HEK293 (cell line): Measurements from ENCODE around the gene AP5S1.

ENCODE experiments used
- BCL11B ChIP-seq: fragments of 450-650 bp; formaldehyde crosslinking; IDR thresholded peaks from 2 replicates; pipeline ENCODE4 v1.5.1; 2016; ENCODE audit warnings: low read depth, missing biosample characterization, missing genetic modification characterization
- GFI1B ChIP-seq: fragments of 450-650 bp; formaldehyde crosslinking; IDR thresholded peaks from 2 replicates; pipeline ENCODE4 v1.5.1; 2016; ENCODE audit warnings: missing biosample characterization, missing genetic modification characterization
- MEIS1 ChIP-seq: sonication (generic); formaldehyde crosslinking; IDR thresholded peaks from 2 replicates; pipeline ENCODE4 v1.8.1; 2022; ENCODE audit warnings: missing genetic modification reagents, mild to moderate bottlenecking, borderline replicate concordance
- TSHZ1 ChIP-seq: fragments of 450-650 bp; formaldehyde crosslinking; IDR thresholded peaks from 2 replicates; pipeline ENCODE4 v1.5.1; 2016; ENCODE audit warnings: missing biosample characterization, missing genetic modification characterization, borderline replicate concordance
- ZBTB11 ChIP-seq: fragments of 450-650 bp; formaldehyde crosslinking; conservative IDR thresholded peaks from 2 replicates; pipeline ENCODE4 v1.5.1; 2016; ENCODE audit warnings: low read depth, missing biosample characterization, missing genetic modification characterization
- ZBTB20 ChIP-seq: fragments of 450-650 bp; formaldehyde crosslinking; IDR thresholded peaks from 2 replicates; pipeline ENCODE4 v1.5.1; 2016; ENCODE audit warnings: missing biosample characterization, missing genetic modification characterization
- ZNF155 ChIP-seq: fragments of 450-650 bp; formaldehyde crosslinking; IDR thresholded peaks from 2 replicates; pipeline ENCODE4 v1.5.1; 2016; ENCODE audit warnings: missing biosample characterization, missing genetic modification characterization
- ZNF335 ChIP-seq: fragments of 450-650 bp; formaldehyde crosslinking; conservative IDR thresholded peaks from 2 replicates; pipeline ENCODE4 v1.5.1; 2016; ENCODE audit warnings: missing biosample characterization, missing genetic modification characterization
- ZNF561 ChIP-seq: fragments of 450-650 bp; IDR thresholded peaks from 2 replicates; pipeline ENCODE4 v1.5.1; 2018; ENCODE audit warnings: missing biosample characterization, missing genetic modification characterization, borderline replicate concordance
- ZNF585B ChIP-seq: fragments of 450-650 bp; formaldehyde crosslinking; IDR thresholded peaks from 2 replicates; pipeline ENCODE4 v1.5.1; 2016; ENCODE audit warnings: missing biosample characterization, missing genetic modification characterization
- ZNF768 ChIP-seq: fragments of 450-650 bp; formaldehyde crosslinking; IDR thresholded peaks from 2 replicates; pipeline ENCODE4 v1.5.1; 2018; ENCODE audit warnings: missing biosample characterization, mild to moderate bottlenecking, missing genetic modification characterization
- TF ChIP-seq, protein P1 (sequence below): fragments of 450-650 bp; formaldehyde crosslinking; IDR thresholded peaks from 2 replicates; pipeline ENCODE4 v1.5.1; 2016; ENCODE audit warnings: missing biosample characterization, missing genetic modification characterization
- TF ChIP-seq, protein P2 (sequence below): fragments of 450-650 bp; formaldehyde crosslinking; IDR thresholded peaks from 2 replicates; pipeline ENCODE4 v1.5.1; 2016; ENCODE audit warnings: missing biosample characterization, missing genetic modification characterization
- TF ChIP-seq, protein P3 (sequence below): fragments of 450-650 bp; formaldehyde crosslinking; conservative IDR thresholded peaks from 2 replicates; pipeline ENCODE4 v1.5.1; 2016; ENCODE audit warnings: low read depth, missing biosample characterization, missing genetic modification characterization
- TF ChIP-seq, protein P4 (sequence below): fragments of 450-650 bp; formaldehyde crosslinking; IDR thresholded peaks from 2 replicates; pipeline ENCODE4 v1.5.1; 2016; ENCODE audit warnings: missing biosample characterization, missing genetic modification characterization
- TF ChIP-seq, protein P5 (sequence below): fragments of 450-650 bp; formaldehyde crosslinking; IDR thresholded peaks from 2 replicates; pipeline ENCODE4 v1.5.1; 2017; ENCODE audit warnings: missing biosample characterization, missing genetic modification characterization

AP5S1 gene

DNA sequence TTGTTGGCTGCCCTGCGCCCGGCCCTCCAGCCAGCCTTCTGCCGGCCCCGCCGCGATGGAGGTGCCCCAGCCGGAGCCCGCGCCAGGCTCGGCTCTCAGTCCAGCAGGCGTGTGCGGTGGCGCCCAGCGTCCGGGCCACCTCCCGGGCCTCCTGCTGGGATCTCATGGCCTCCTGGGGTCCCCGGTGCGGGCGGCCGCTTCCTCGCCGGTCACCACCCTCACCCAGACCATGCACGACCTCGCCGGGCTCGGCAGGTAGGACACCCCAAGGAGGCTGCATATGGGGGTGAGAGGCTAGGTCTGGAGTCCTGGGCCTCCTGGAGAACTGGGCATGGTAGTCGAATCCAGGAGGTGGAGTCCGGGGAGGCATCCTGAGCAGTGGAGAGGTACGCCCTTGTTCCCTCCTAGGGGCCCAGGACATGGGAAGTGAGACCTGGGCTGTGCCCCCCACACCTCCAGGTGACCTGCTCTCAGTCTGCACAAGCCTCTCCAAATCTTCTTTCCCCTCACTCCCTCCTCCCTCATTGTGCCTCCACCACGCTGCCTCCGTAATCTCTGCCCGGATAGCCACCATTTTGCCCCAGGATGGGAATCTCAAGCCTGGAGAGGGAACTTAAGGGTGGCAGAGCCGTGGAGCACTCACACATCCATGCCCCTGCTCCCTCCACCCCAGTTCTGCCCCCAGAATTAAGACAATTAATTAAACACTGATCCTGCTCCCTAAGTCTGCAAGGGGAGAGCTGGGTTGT, 23.7 kb upstream of the AP5S1 start (continued):
- TF ChIP-seq, protein P1, sequence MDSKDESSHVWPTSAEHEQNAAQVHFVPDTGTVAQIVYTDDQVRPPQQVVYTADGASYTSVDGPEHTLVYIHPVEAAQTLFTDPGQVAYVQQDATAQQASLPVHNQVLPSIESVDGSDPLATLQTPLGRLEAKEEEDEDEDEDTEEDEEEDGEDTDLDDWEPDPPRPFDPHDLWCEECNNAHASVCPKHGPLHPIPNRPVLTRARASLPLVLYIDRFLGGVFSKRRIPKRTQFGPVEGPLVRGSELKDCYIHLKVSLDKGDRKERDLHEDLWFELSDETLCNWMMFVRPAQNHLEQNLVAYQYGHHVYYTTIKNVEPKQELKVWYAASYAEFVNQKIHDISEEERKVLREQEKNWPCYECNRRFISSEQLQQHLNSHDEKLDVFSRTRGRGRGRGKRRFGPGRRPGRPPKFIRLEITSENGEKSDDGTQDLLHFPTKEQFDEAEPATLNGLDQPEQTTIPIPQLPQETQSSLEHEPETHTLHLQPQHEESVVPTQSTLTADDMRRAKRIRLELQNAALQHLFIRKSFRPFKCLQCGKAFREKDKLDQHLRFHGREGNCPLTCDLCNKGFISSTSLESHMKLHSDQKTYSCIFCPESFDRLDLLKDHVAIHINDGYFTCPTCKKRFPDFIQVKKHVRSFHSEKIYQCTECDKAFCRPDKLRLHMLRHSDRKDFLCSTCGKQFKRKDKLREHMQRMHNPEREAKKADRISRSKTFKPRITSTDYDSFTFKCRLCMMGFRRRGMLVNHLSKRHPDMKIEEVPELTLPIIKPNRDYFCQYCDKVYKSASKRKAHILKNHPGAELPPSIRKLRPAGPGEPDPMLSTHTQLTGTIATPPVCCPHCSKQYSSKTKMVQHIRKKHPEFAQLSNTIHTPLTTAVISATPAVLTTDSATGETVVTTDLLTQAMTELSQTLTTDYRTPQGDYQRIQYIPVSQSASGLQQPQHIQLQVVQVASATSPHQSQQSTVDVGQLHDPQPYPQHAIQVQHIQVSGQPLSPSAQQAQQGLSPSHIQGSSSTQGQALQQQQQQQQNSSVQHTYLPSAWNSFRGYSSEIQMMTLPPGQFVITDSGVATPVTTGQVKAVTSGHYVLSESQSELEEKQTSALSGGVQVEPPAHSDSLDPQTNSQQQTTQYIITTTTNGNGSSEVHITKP (tag by site-specific recombination), result peak; percentile 86
- TF ChIP-seq BCL11B (no peak), MEIS1 (CRISPR knock-in tag) (no peak), ZBTB11 (tag by site-specific recombination) (no peak), ZNF155 (tag by site-specific recombination) (no peak), TSHZ1 (tag by site-specific recombination) (no peak), ZBTB20 (tag by site-specific recombination) (peak; percentile 66), ZNF335 (tag by site-specific recombination) (peak; percentile 98), ZNF585B (tag by site-specific recombination) (no peak), GFI1B (tag by site-specific recombination) (no peak), ZNF561 (0 out of 2 replicates have a peak, but pooled peaks have one; percentile 23), ZNF768 (tag by site-specific recombination) (no peak)
- TF ChIP-seq, protein P2, sequence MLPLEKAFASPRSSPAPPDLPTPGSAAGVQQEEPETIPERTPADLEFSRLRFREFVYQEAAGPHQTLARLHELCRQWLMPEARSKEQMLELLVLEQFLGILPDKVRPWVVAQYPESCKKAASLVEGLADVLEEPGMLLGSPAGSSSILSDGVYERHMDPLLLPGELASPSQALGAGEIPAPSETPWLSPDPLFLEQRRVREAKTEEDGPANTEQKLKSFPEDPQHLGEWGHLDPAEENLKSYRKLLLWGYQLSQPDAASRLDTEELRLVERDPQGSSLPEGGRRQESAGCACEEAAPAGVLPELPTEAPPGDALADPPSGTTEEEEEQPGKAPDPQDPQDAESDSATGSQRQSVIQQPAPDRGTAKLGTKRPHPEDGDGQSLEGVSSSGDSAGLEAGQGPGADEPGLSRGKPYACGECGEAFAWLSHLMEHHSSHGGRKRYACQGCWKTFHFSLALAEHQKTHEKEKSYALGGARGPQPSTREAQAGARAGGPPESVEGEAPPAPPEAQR (tag by site-specific recombination), result no peak
- TF ChIP-seq, protein P3, sequence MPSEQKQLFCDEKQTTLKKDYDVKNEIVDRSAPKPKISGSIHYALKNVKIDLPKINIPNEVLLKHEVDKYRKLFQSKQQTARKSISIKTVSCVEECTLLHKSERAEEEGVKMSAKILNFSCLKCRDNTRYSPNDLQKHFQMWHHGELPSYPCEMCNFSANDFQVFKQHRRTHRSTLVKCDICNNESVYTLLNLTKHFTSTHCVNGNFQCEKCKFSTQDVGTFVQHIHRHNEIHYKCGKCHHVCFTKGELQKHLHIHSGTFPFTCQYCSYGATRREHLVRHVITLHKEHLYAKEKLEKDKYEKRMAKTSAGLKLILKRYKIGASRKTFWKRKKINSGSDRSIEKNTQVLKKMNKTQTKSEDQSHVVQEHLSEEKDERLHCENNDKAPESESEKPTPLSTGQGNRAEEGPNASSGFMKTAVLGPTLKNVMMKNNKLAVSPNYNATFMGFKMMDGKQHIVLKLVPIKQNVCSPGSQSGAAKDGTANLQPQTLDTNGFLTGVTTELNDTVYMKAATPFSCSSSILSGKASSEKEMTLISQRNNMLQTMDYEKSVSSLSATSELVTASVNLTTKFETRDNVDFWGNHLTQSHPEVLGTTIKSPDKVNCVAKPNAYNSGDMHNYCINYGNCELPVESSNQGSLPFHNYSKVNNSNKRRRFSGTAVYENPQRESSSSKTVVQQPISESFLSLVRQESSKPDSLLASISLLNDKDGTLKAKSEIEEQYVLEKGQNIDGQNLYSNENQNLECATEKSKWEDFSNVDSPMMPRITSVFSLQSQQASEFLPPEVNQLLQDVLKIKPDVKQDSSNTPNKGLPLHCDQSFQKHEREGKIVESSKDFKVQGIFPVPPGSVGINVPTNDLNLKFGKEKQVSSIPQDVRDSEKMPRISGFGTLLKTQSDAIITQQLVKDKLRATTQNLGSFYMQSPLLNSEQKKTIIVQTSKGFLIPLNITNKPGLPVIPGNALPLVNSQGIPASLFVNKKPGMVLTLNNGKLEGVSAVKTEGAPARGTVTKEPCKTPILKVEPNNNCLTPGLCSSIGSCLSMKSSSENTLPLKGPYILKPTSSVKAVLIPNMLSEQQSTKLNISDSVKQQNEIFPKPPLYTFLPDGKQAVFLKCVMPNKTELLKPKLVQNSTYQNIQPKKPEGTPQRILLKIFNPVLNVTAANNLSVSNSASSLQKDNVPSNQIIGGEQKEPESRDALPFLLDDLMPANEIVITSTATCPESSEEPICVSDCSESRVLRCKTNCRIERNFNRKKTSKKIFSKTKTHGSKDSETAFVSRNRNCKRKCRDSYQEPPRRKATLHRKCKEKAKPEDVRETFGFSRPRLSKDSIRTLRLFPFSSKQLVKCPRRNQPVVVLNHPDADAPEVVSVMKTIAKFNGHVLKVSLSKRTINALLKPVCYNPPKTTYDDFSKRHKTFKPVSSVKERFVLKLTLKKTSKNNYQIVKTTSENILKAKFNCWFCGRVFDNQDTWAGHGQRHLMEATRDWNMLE, result no peak
- TF ChIP-seq, protein P4, sequence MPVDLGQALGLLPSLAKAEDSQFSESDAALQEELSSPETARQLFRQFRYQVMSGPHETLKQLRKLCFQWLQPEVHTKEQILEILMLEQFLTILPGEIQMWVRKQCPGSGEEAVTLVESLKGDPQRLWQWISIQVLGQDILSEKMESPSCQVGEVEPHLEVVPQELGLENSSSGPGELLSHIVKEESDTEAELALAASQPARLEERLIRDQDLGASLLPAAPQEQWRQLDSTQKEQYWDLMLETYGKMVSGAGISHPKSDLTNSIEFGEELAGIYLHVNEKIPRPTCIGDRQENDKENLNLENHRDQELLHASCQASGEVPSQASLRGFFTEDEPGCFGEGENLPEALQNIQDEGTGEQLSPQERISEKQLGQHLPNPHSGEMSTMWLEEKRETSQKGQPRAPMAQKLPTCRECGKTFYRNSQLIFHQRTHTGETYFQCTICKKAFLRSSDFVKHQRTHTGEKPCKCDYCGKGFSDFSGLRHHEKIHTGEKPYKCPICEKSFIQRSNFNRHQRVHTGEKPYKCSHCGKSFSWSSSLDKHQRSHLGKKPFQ (tag by site-specific recombination), result no peak
- TF ChIP-seq, protein P5, sequence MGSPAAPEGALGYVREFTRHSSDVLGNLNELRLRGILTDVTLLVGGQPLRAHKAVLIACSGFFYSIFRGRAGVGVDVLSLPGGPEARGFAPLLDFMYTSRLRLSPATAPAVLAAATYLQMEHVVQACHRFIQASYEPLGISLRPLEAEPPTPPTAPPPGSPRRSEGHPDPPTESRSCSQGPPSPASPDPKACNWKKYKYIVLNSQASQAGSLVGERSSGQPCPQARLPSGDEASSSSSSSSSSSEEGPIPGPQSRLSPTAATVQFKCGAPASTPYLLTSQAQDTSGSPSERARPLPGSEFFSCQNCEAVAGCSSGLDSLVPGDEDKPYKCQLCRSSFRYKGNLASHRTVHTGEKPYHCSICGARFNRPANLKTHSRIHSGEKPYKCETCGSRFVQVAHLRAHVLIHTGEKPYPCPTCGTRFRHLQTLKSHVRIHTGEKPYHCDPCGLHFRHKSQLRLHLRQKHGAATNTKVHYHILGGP (tag by site-specific recombination), result no peak
